ENCODE results near the gene TOMM5.

The TOMM5 gene

DNA sequence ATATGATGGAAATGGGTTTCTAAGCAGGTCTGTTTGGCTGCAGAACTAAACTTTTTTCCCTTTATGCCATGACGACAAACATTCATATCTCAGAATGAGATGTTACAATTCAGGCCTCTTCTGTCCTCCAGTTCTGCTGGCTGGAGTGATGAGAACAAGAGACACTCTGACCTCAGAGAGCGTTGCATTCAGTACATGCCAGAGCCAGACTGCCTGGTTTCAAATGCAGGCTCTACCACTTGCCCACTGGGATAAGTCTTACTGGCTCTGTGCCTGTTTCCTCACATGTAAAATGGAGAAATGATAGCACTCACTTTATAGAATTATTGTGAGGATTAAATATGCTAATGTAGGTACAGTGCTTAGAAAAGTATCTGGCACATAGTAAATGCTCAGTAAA lies 24.8 kb upstream of the TOMM5 start:
- TF ChIP-seq, protein P1, sequence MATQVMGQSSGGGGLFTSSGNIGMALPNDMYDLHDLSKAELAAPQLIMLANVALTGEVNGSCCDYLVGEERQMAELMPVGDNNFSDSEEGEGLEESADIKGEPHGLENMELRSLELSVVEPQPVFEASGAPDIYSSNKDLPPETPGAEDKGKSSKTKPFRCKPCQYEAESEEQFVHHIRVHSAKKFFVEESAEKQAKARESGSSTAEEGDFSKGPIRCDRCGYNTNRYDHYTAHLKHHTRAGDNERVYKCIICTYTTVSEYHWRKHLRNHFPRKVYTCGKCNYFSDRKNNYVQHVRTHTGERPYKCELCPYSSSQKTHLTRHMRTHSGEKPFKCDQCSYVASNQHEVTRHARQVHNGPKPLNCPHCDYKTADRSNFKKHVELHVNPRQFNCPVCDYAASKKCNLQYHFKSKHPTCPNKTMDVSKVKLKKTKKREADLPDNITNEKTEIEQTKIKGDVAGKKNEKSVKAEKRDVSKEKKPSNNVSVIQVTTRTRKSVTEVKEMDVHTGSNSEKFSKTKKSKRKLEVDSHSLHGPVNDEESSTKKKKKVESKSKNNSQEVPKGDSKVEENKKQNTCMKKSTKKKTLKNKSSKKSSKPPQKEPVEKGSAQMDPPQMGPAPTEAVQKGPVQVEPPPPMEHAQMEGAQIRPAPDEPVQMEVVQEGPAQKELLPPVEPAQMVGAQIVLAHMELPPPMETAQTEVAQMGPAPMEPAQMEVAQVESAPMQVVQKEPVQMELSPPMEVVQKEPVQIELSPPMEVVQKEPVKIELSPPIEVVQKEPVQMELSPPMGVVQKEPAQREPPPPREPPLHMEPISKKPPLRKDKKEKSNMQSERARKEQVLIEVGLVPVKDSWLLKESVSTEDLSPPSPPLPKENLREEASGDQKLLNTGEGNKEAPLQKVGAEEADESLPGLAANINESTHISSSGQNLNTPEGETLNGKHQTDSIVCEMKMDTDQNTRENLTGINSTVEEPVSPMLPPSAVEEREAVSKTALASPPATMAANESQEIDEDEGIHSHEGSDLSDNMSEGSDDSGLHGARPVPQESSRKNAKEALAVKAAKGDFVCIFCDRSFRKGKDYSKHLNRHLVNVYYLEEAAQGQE (IDR thresholded peaks at IDR 0.05; ENCODE audit: insufficient replicate concordance, low read depth): no peak
- TF ChIP-seq, protein P2, sequence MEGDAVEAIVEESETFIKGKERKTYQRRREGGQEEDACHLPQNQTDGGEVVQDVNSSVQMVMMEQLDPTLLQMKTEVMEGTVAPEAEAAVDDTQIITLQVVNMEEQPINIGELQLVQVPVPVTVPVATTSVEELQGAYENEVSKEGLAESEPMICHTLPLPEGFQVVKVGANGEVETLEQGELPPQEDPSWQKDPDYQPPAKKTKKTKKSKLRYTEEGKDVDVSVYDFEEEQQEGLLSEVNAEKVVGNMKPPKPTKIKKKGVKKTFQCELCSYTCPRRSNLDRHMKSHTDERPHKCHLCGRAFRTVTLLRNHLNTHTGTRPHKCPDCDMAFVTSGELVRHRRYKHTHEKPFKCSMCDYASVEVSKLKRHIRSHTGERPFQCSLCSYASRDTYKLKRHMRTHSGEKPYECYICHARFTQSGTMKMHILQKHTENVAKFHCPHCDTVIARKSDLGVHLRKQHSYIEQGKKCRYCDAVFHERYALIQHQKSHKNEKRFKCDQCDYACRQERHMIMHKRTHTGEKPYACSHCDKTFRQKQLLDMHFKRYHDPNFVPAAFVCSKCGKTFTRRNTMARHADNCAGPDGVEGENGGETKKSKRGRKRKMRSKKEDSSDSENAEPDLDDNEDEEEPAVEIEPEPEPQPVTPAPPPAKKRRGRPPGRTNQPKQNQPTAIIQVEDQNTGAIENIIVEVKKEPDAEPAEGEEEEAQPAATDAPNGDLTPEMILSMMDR (IDR thresholded peaks at IDR 0.05; ENCODE audit: insufficient read depth, low read length): no peak
- TF ChIP-seq GABPA (IDR thresholded peaks at IDR 0.05; ENCODE audit: low read depth) (no peak), POLR2AphosphoS5 (IDR thresholded peaks at IDR 0.05; ENCODE audit: low read depth) (no peak), SPI1 (IDR thresholded peaks at IDR 0.05; ENCODE audit: borderline replicate concordance, low read depth) (no peak)
- no peak for DNase-seq (ENCODE audit: low read depth in 1 of 2, low spot score in 1 of 2)
- peaks cover 8% of the 10 kb centered on the region for H3K27me3 ChIP-seq (ENCODE audit: insufficient read depth, poor library complexity, severe bottlenecking)
- no peak overlapping the region for H3K27ac ChIP-seq (replicated peaks)
- no peak overlapping the region for H3K4me3 ChIP-seq (replicated peaks; ENCODE audit: insufficient read depth, low read length)

DNA sequence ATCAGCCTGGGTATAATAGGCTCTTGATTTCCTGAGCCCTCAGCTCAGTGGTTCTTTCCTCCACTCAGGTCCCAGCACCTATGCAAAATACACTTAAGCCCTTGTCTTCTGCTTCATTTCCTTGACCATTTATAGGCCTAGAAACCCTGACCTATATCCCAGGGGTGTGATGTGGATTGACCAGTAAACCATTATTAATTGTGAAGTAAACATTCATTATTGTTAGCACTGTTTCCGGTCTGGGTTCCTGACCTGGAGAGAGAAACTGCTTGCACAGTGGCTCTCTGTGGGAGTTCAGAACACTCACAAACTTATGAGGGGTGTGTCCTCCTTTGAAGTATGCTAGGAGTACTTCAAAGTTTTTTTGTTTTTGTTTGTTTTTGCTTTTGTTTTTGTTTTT lies 19.6 kb upstream of the TOMM5 start:
- TF ChIP-seq GABPA (IDR thresholded peaks at IDR 0.05; ENCODE audit: low read depth) (no peak), SPI1 (IDR thresholded peaks at IDR 0.05; ENCODE audit: borderline replicate concordance, low read depth) (no peak), POLR2AphosphoS5 (IDR thresholded peaks at IDR 0.05; ENCODE audit: low read depth) (no peak)
- TF ChIP-seq, protein P1 (IDR thresholded peaks at IDR 0.05; ENCODE audit: insufficient replicate concordance, low read depth): no peak
- TF ChIP-seq, protein P2 (IDR thresholded peaks at IDR 0.05; ENCODE audit: insufficient read depth, low read length): no peak
- H3K27me3 ChIP-seq (ENCODE audit: insufficient read depth, poor library complexity, severe bottlenecking): peaks cover 6% of the 10 kb centered on the region
- DNase-seq (ENCODE audit: low read depth in 1 of 2, low spot score in 1 of 2): no peak

DNA sequence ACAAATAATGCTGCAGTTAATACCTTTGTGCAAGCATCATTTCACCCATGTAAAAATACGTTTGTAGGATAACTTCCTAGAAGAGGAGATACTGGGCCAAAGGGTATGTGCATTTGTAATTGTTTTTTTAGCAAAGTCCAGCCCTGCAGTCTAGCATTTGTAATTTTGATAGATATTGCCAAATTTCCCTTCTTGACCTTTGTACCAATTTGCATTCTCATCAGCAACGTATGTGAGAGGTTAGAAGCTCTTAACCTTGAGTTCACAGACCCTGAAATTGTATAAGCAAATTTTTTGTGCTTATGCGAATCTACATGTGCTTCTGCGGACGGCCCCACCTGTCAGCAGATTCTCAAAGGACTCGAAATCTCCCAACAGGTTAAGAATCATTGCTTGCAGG lies 18.6 kb upstream of the TOMM5 start:
- no peak overlapping the region for H3K27ac ChIP-seq (replicated peaks)
- no peak overlapping the region for H3K4me3 ChIP-seq (replicated peaks; ENCODE audit: insufficient read depth, low read length)
- H3K27me3 ChIP-seq (ENCODE audit: insufficient read depth, poor library complexity, severe bottlenecking): peaks cover 4% of the 10 kb centered on the region
- TF ChIP-seq, protein P1 (IDR thresholded peaks at IDR 0.05; ENCODE audit: insufficient replicate concordance, low read depth): no peak
- TF ChIP-seq SPI1 (IDR thresholded peaks at IDR 0.05; ENCODE audit: borderline replicate concordance, low read depth) (no peak), POLR2AphosphoS5 (IDR thresholded peaks at IDR 0.05; ENCODE audit: low read depth) (no peak)
- no peak for DNase-seq (ENCODE audit: low read depth in 1 of 2, low spot score in 1 of 2)

More for the DNA sequence above, 19.6 kb upstream of the TOMM5 start:
- Histone ChIP-seq H3K27ac (replicated peaks) (no peak overlapping the region), H3K4me3 (replicated peaks; ENCODE audit: insufficient read depth, low read length) (no peak overlapping the region)
